ENCODE results near the gene AQP7.
"Not testable (repeated sequence)": the region's sequence is repeated elsewhere in the genome, so short reads cannot be mapped to it uniquely, and the experiment has no call there.

AQP7 gene

DNA sequence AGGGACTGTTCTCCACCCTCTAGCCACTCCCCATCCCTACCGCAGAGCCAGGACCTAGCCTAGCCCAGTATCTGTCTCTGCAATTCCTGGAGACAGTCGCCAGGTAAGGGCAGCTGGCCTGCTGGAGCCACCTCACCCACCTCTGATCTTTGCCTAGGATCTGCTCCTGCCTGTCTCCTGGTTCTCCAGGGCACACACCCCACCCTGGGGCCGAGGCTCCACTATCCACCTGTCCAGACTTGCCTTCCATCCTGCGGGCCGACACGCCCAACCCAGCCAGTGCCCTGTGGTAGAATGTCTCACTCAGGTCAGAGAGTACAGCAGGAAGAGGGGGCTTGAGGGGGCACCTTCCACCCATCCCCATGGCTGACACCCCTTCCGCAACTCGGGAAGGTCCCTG lies 15.7 kb upstream of the AQP7 start:
- Mint-ChIP-seq H3K4me1 (peaks cover 57% of the 10 kb centered on the region), H3K4me3 (no peak overlapping the region), H3K27ac (peak overlapping the region; percentile 81), H3K9me3 (no peaks in the 10 kb centered on the region), H3K36me3 (no peaks in the 10 kb centered on the region)
- ATAC-seq (no peak), DNase-seq (ENCODE audit: low spot score in 2 of 2) (no peak)

GRCh38 chr9:33416996-33417395 lies 14.6 kb upstream of the AQP7 start:
- Mint-ChIP-seq H3K4me3 (peak overlapping the region; percentile 40), H3K9me3 (no peaks in the 10 kb centered on the region), H3K27ac (peak overlapping the region; percentile 81), H3K4me1 (peaks cover 57% of the 10 kb centered on the region), H3K36me3 (no peaks in the 10 kb centered on the region)
- ATAC-seq = peak; percentile 40
- DNase-seq (ENCODE audit: low spot score in 2 of 2) = no peak

DNA sequence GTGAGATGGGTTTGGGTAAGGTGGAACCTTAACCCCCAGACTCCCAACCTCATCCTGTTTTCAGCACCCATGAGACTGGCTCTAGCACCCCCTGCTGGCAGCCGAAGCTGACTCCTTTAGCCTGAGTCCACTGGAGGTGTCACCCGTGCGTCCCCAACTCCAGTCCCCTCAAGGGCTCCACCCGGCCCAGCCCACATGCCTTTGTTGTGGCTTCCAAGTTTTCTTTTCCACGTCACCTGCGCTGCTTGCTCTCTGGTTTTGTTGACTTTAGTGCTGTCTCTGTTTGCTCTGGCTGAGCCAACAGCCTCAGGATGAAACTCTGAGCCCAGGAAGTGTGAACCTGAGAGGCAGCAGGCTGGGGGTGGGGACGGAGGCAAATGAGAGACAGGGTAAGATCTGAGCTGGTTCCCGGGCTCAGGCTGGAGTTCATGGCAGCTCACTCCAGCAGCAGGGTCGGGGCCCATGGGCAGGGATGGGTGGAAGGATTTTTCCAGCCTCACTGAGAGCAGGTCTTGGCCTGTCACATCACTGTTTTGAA lies 13.2 kb upstream of the AQP7 start:
- Mint-ChIP-seq H3K4me3 (peak overlapping the region; percentile 40), H3K36me3 (no peaks in the 10 kb centered on the region), H3K9me3 (no peaks in the 10 kb centered on the region), H3K4me1 (peaks cover 56% of the 10 kb centered on the region), H3K27ac (peak overlapping the region; percentile 81)
- DNase-seq (ENCODE audit: low spot score in 2 of 2) (peak; percentile 75 to 93), ATAC-seq (peak; percentile 93)

- H3K27ac Mint-ChIP-seq = peak overlapping the region; percentile 81
- H3K9me3 Mint-ChIP-seq = no peaks in the 10 kb centered on the region
- no peak for DNase-seq (ENCODE audit: low spot score in 2 of 2)
- H3K4me3 Mint-ChIP-seq = peak overlapping the region; percentile 40
- ATAC-seq = no peak
- H3K4me1 Mint-ChIP-seq = peaks cover 51% of the 10 kb centered on the region
- no peaks in the 10 kb centered on the region for H3K36me3 Mint-ChIP-seq
Measured at GRCh38 chr9:33414889-33415500, 12.6 kb upstream of the AQP7 start.

DNA sequence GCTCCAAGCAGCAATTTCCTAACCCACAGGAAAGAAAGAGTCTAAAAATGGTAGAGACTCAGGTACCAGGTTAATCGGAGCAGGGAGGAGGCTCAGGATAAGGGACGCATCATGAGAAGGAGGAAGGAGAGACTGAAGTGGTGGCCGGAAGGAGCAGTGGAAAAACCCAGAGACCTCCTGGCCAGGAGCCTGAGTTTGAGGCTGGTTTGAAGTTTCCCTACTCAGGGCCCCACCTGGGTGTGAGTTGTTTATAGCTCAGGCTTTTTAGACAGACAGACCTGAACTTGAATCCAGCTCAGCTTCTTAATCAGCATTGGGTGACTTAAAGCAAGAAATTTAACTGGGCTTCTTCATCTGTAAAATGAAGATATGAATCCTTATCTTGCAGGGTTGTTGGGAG lies 11.9 kb upstream of the AQP7 start:
- Mint-ChIP-seq H3K36me3 (no peaks in the 10 kb centered on the region), H3K9me3 (no peaks in the 10 kb centered on the region), H3K4me3 (no peak overlapping the region), H3K4me1 (peaks cover 43% of the 10 kb centered on the region), H3K27ac (peak overlapping the region; percentile 81)
- no peak for DNase-seq (ENCODE audit: low spot score in 2 of 2)
- no peak for ATAC-seq

DNA sequence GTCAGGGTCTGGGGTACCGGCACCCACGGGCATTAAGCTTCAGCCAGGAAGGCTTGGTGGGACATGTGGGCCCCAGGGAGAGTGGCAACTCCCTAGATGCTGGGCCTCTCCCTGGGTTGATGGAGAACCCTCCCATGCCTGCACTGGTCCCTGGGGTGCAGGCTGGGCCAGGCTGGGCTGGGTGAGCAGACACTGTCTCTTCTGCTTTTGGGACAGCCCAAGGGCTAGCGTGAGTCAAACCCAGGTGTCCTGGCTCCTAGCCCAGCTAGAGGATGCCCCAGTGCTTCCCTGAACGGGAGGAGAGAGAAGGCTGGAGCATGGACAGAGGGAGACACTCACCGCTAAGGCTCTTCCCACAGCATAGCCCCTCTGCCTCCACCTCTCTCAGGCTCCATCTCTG lies 5.7 kb upstream of the AQP7 start:
- Mint-ChIP-seq H3K36me3 (peaks cover 6% of the 10 kb centered on the region), H3K9me3 (no peaks in the 10 kb centered on the region), H3K4me1 (peaks cover 7% of the 10 kb centered on the region), H3K4me3 (no peak overlapping the region), H3K27ac (no peak overlapping the region)
- peak; percentile 43 for ATAC-seq
- DNase-seq (ENCODE audit: low spot score in 2 of 2) = no peak

DNA sequence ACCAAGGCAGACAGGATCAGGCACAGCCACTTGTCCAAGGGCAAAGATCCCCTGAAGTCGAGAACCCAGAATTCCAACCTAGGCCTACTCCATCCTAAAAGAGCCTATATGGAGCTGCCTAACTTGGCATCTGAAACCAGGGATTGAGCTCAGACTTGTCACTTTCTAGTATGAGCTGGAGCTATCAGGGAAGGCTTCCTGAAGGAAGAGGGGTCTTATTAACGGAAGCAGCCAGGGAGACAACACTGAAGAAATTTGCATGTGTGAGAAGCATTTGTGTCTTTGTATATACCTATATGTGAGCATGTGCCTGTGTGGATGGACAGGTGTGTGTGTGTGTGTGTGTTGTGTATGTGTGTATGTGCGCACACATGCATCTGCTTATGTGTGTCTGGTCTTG lies 4.7 kb upstream of the AQP7 start:
- ATAC-seq (no peak), DNase-seq (ENCODE audit: low spot score in 2 of 2) (no peak)
- no peak overlapping the region for H3K4me3 Mint-ChIP-seq
- H3K4me1 Mint-ChIP-seq = peaks cover 7% of the 10 kb centered on the region
- H3K9me3 Mint-ChIP-seq = no peaks in the 10 kb centered on the region
- peak overlapping the region; percentile 34 for H3K27ac Mint-ChIP-seq
- peaks cover 6% of the 10 kb centered on the region for H3K36me3 Mint-ChIP-seq

- no peak overlapping the region for H3K4me3 Mint-ChIP-seq
- peaks cover 6% of the 10 kb centered on the region for H3K36me3 Mint-ChIP-seq
- DNase-seq (ENCODE audit: low spot score in 2 of 2) (no peak), ATAC-seq (peak; percentile 27)
- no peak overlapping the region for H3K27ac Mint-ChIP-seq
- H3K9me3 Mint-ChIP-seq = no peaks in the 10 kb centered on the region
- H3K4me1 Mint-ChIP-seq = peaks cover 7% of the 10 kb centered on the region
Measured at GRCh38 chr9:33404788-33405362, 2.5 kb upstream of the AQP7 start.

DNA sequence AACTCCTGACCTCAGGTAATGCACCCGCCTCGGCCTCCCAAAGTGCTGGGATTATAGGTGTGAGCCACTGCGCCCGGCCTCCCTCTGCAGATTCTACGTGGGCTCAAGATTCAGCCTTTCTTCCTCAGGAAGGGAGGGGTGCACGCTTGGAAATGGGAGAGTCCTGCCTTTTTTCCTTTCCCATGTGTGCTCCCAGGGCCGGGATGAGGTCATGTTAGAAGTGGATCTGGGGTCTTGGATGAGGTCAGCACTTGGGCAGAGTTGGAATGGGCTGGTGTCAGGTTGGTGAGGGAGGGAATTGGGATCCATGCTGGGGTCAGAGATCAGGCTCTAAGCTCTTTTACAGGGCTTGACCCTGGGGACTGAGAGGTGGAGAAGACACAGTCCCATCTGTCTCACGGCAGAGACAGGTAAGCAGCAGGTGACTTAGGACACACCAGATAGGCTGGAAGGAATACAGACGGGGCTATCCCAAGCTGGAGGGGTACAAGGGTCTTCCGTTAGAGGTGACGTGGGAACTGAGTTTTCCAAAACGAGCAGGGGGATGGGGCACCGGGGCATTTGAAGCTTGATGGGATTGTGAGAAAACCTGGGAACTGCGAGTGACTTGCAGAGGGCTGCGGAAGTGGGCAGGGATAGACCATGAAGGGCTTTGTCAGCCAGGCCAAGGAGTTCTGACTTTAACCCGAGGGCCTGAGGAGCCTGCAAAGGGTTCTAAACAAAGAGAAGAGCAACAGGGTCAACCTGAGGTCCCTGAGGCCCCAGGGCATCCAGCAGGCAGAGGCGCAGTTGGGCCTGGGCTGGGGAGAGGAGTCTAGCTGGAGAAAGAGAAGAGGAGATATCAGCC lies 1.8 kb upstream of the AQP7 start:
- Mint-ChIP-seq H3K4me1 (peaks cover 7% of the 10 kb centered on the region), H3K27ac (no peak overlapping the region), H3K9me3 (no peaks in the 10 kb centered on the region), H3K4me3 (no peak overlapping the region), H3K36me3 (peaks cover 6% of the 10 kb centered on the region)
- no peak for ATAC-seq
- no peak for DNase-seq (ENCODE audit: low spot score in 2 of 2)

DNA sequence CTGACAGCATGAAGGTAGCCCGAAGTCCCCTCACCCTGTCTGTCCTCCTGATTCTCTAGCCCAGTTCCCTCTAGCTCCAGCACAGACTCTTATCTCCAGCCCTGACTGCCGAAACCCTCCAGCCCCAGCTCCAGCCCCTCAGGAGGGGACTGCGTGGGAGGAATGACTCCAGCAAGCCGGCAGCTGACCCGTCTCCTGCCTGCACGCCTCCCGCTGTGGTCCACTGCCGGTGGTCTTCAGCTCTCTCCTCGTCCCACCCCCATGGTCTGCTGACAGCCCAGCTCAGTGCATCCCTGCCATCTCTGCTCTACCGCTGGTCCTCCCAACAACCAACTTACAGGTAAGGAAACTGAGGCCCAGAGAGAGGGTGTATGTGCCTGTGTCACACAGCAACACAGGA lies 559 bp downstream of the AQP7 start:
- H3K4me1 Mint-ChIP-seq; H3K9me3 Mint-ChIP-seq; DNase-seq (ENCODE audit: low spot score in 2 of 2); H3K4me3 Mint-ChIP-seq; H3K36me3 Mint-ChIP-seq; ATAC-seq: not testable (repeated sequence)
- H3K27ac Mint-ChIP-seq = peak overlapping the region; percentile 58

- H3K9me3 Mint-ChIP-seq; H3K36me3 Mint-ChIP-seq; DNase-seq (ENCODE audit: low spot score in 2 of 2); H3K4me3 Mint-ChIP-seq; H3K4me1 Mint-ChIP-seq; ATAC-seq; H3K27ac Mint-ChIP-seq: not testable (repeated sequence)
Measured at GRCh38 chr9:33399047-33399446, 3.3 kb downstream of the AQP7 start.

- not testable (repeated sequence) for DNase-seq (ENCODE audit: low spot score in 2 of 2); H3K9me3 Mint-ChIP-seq; H3K36me3 Mint-ChIP-seq; H3K4me3 Mint-ChIP-seq; ATAC-seq; H3K4me1 Mint-ChIP-seq
- H3K27ac Mint-ChIP-seq = peak overlapping the region; percentile 30
Measured at GRCh38 chr9:33397801-33398200, 4.6 kb downstream of the AQP7 start.

DNA sequence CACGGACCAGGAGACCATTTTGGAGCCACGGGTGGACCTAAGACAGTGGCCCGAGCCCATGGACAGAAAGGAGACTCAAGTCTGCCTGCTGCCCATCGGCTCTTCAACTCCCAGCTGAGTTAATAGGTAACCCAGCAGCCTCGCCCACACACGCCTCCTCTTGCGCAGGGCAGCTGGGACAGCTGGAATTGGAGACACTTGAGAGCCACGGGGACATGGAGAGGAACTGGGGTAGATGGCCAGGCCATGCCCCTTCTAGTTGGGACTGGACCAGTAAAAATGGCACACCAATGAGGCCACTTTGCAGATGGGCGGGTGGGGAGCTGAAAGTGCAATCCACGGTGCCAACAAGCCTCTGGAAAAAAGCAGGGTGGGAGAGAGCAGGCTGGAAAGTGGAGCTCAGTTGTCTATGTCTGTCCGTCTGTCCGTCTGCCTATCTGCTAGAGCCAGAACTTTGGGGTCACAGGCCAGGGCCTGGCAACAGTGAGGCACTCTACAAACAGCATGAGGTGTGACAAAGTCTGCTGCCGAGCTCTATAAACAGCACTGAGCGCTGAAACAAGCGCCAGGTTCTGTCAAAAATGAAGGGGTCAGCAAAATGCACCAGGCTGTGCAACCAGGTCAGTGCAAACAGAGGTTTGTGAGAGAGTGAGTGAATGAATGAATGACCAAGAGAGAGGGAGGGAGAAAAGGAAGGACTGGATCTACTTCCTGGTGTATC lies 7.0 kb downstream of the AQP7 start:
- DNase-seq (ENCODE audit: low spot score in 2 of 2); ATAC-seq; H3K4me3 Mint-ChIP-seq; H3K36me3 Mint-ChIP-seq; H3K9me3 Mint-ChIP-seq; H3K4me1 Mint-ChIP-seq; H3K27ac Mint-ChIP-seq: not testable (repeated sequence)

DNA sequence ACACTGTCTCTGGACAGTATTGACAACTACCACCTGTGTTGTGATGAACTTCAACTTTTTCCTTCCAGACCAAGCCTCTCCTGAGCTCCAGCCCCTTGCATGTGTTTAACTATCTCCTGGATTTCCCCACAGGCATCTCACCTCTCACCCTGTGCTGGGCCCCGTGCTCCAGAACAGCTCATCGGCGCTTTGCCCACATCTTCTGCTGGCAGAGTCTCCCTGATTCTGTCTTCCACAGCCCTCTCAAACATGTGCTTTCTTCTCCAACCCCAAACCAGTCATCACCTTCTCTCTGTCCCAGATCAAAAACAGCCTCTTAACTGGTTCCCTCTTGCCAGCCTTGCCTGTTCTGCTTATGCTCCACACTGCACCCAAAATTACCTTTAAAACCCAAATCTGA lies 8.4 kb downstream of the AQP7 start:
- H3K27ac Mint-ChIP-seq; DNase-seq (ENCODE audit: low spot score in 2 of 2); H3K36me3 Mint-ChIP-seq; ATAC-seq; H3K9me3 Mint-ChIP-seq; H3K4me1 Mint-ChIP-seq; H3K4me3 Mint-ChIP-seq: not testable (repeated sequence)

- no peaks in the 10 kb centered on the region for H3K4me1 Mint-ChIP-seq
- H3K36me3 Mint-ChIP-seq = no peaks in the 10 kb centered on the region
- H3K4me3 Mint-ChIP-seq = no peak overlapping the region
- no peak for DNase-seq (ENCODE audit: low spot score in 2 of 2)
- no peak overlapping the region for H3K27ac Mint-ChIP-seq
- ATAC-seq = no peak
- H3K9me3 Mint-ChIP-seq = no peaks in the 10 kb centered on the region
Measured at GRCh38 chr9:33393581-33393980, 8.8 kb downstream of the AQP7 start.

Measured in stimulated activated effector memory CD8-positive, alpha-beta T cell treated with anti-CD3 and anti-CD28 coated beads, Interleukin-12 subunit alpha, Interleukin-12 subunit beta, amount 100 ng/mL, for 72 hours (primary cell).